ACHN (cell line): ENCODE measurements around the gene ZNF329.

Source experiments
- DNase-seq: peaks from one replicate; pipeline ENCODE4 v3.0.0-alpha.2; 2015
- in situ Hi-C: cut with HindIII; loops from 2 replicates; pipeline ENCODE4 v1.10.0; 2017; ENCODE audit warnings: low sequenced_read_pairs, low pct_ligation_motif_present, low pct_unique_long_range_greater_than_20kb

Gene ZNF329

GRCh38 chr19:58085348-58085875 is 65.2 kb downstream of the ZNF329 start:
- in situ Hi-C loops: no loop called here
- no peak for DNase-seq

GRCh38 chr19:58084596-58085347 is 65.8 kb downstream of the ZNF329 start:
- in situ Hi-C loops: no loop called here
- no peak for DNase-seq

- in situ Hi-C loops: no loop called here
- DNase-seq: no peak
These were observed 67.6 kb downstream of the ZNF329 start for GRCh38 chr19:58083021-58083420.

- no peak for DNase-seq
- in situ Hi-C loops: no loop called here
These were observed 70.8 kb downstream of the ZNF329 start for GRCh38 chr19:58079792-58080191.
